Measurements from ENCODE around the gene IL1RAPL1.

IL1RAPL1 gene

GRCh38 chrX:28979877-28980276 lies 392.6 kb downstream of the IL1RAPL1 start:
- DNase-seq (ENCODE audit: low read depth), result no peak

- no peak for DNase-seq (ENCODE audit: low read depth)
Measured at GRCh38 chrX:28981952-28982351, 394.7 kb downstream of the IL1RAPL1 start.

- no peak for DNase-seq (ENCODE audit: low read depth)
Measured at GRCh38 chrX:28988246-28988645, 401.0 kb downstream of the IL1RAPL1 start.

GRCh38 chrX:28997706-28998463 lies 410.6 kb downstream of the IL1RAPL1 start:
- no peak for DNase-seq (ENCODE audit: low read depth)

GRCh38 chrX:28998609-28999135 lies 411.4 kb downstream of the IL1RAPL1 start:
- DNase-seq (ENCODE audit: low read depth), result no peak

- no peak for DNase-seq (ENCODE audit: low read depth)
Measured at GRCh38 chrX:29012867-29013266, 425.6 kb downstream of the IL1RAPL1 start.

- DNase-seq (ENCODE audit: low read depth), result no peak
Measured at GRCh38 chrX:29023207-29023606, 436.0 kb downstream of the IL1RAPL1 start.

GRCh38 chrX:29024871-29025270 lies 437.6 kb downstream of the IL1RAPL1 start:
- DNase-seq (ENCODE audit: low read depth), result no peak

GRCh38 chrX:29039501-29039900 lies 452.3 kb downstream of the IL1RAPL1 start:
- no peak for DNase-seq (ENCODE audit: low read depth)

GRCh38 chrX:29040160-29040559 lies 452.9 kb downstream of the IL1RAPL1 start:
- DNase-seq (ENCODE audit: low read depth), result no peak

GRCh38 chrX:29042341-29042740 lies 455.1 kb downstream of the IL1RAPL1 start:
- no peak for DNase-seq (ENCODE audit: low read depth)

- no peak for DNase-seq (ENCODE audit: low read depth)
Measured at GRCh38 chrX:29043746-29044145, 456.5 kb downstream of the IL1RAPL1 start.

GRCh38 chrX:29044423-29045184 lies 457.4 kb downstream of the IL1RAPL1 start:
- no peak for DNase-seq (ENCODE audit: low read depth)

- no peak for DNase-seq (ENCODE audit: low read depth)
Measured at GRCh38 chrX:29065477-29065876, 478.2 kb downstream of the IL1RAPL1 start.

- no peak for DNase-seq (ENCODE audit: low read depth)
Measured at GRCh38 chrX:29066516-29066915, 479.3 kb downstream of the IL1RAPL1 start.

GRCh38 chrX:29067351-29067750 lies 480.1 kb downstream of the IL1RAPL1 start:
- no peak for DNase-seq (ENCODE audit: low read depth)

- DNase-seq (ENCODE audit: low read depth), result no peak
Measured at GRCh38 chrX:29071525-29072320, 484.5 kb downstream of the IL1RAPL1 start.

- DNase-seq (ENCODE audit: low read depth), result no peak
Measured at GRCh38 chrX:29082558-29082957, 495.3 kb downstream of the IL1RAPL1 start.

- no peak for DNase-seq (ENCODE audit: low read depth)
Measured at GRCh38 chrX:29083823-29084222, 496.6 kb downstream of the IL1RAPL1 start.

GRCh38 chrX:29090811-29091210 lies 503.6 kb downstream of the IL1RAPL1 start:
- DNase-seq (ENCODE audit: low read depth), result no peak

GRCh38 chrX:29107231-29107630 lies 520.0 kb downstream of the IL1RAPL1 start:
- no peak for DNase-seq (ENCODE audit: low read depth)

GRCh38 chrX:29110041-29110440 lies 522.8 kb downstream of the IL1RAPL1 start:
- no peak for DNase-seq (ENCODE audit: low read depth)
